Inflammatory macrophage treated with lipopolysaccharide for 4 hours (primary cell): ENCODE measurements around the gene AEN.

Experiments
- DNase-seq: peaks from one replicate; pipeline ENCODE4 v3.0.0-alpha.2; 2020

The AEN gene

GRCh38 chr15:88681610-88682221 lies 60.6 kb downstream of the AEN start:
- no peak for DNase-seq
